OCI-LY1 (cell line): ENCODE measurements around the gene IPP.
A peak's percentile ranks its signal among the peaks of the same experiment; 100 is the strongest.

Experiments
- CTCF ChIP-seq: fragments of 200-600 bp; sonication (generic), shearing (Covaris generic); IDR thresholded peaks from 2 replicates; pipeline ENCODE4 v1.5.1; 2017; ENCODE audit warnings: mild to moderate bottlenecking, antibody characterized with exemption, low read length, moderate library complexity, mixed read lengths
- EZH2 ChIP-seq: fragments of 200-600 bp; sonication (generic), shearing (Covaris generic); IDR thresholded peaks from 2 replicates; pipeline ENCODE4 v1.8.0; 2017; ENCODE audit warnings: borderline replicate concordance, mixed run types, mild to moderate bottlenecking, antibody characterized with exemption, low read length, moderate library complexity, mixed read lengths

DNA sequence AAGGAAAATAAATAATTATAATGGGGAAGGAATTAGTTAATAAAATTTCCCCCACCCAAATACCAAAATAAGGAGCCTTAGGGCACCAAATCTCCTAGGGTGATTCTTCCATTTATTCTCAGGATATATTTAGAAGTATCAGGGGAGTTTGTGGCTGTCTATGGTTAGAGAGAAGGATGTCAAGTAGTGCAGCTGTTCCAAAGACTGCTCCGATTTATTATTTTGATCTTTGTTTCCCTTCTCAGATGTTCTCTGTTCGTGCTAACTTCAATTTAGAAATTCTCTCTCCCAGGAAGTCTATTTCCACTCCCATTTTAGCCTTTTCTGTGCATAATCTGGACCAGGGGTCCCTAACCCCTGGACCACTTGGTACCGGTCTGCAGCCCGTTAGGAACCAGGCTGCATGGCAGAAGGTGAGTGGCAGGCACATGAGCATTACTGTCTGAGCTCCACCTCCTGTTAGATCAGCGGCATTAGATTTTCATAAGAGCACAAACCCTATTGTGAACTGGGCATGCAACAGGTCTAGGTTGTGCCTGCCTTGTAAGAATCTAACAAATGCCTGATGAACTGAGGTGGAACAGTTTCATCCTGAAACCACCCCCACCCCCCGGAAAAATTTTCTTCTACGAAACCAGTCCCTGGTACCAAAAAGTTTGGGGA, 43.6 kb upstream of the IPP start:
- no peak for TF ChIP-seq EZH2
- peak; percentile 35; the same call in 1 of the 2 replicates for TF ChIP-seq CTCF
